Measurements from ENCODE around the gene TCN2. TPM values are rescaled to one million over a fixed set of nuclear protein-coding genes. Genes with fewer than 3 reads are reported as not detected.
"Not testable (repeated sequence)": the region's sequence is repeated elsewhere in the genome, so short reads cannot be mapped to it uniquely, and the experiment has no call there.

TCN2 gene
- total and polyA plus RNA-seq, 2 experiments from 2014 or later: 6.1 to 7.8 TPM

GRCh38 chr22:30591588-30592359 is 15.2 kb upstream of the TCN2 start, which contains the start of gene PES1:
Gene PES1 (minus strand): TSS chr22:30591910. CDS start chr22:30591833, 77 bp downstream.
- Histone ChIP-seq H3K9me3 (ENCODE audit: low read depth) (no peaks in the 10 kb centered on the region), H3K27ac (peak within 1 kb of the TSS; percentile 92), H3K36me3 (peaks cover 17% of the 10 kb centered on the region), H3K27me3 (peaks cover 18% of the 10 kb centered on the region), H3K4me3 (peak within 1 kb of the TSS; percentile 62), H3K4me1 (ENCODE audit: low read depth) (peaks cover 7% of the 10 kb centered on the region)
- peak; percentile 100 for DNase-seq (ENCODE audit: low read depth in 1 of 2, low spot score in 1 of 2)
- TF ChIP-seq CTCF (IDR thresholded peaks at IDR 0.05; ENCODE audit: low read depth, low read length): no peak

DNA sequence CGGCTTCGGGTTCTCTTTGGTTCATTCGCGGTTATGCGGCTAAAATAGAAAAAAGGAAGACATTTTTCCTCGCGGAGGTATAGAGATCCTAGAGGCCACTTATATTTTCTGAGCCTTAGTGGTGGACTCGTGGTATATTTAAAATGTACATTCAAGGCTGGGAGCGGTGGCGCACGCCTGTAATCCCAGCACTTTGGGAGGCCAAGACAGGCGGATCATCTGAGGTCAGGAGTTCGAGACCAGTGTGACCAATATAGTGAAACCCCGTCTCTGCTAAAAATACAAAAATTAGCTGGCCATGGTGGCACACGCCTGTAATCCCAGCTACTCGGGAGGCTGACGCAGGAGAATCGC is 14.6 kb upstream of the TCN2 start:
- H3K4me3 ChIP-seq: peak overlapping the region; percentile 6
- H3K27ac ChIP-seq: not testable (repeated sequence)
- peaks cover 11% of the 10 kb centered on the region for H3K36me3 ChIP-seq

GRCh38 chr22:30596199-30596598 is 10.8 kb upstream of the TCN2 start:
- no peaks in the 10 kb centered on the region for H3K4me1 ChIP-seq (ENCODE audit: low read depth)
- no peaks in the 10 kb centered on the region for H3K36me3 ChIP-seq
- H3K9me3 ChIP-seq (ENCODE audit: low read depth): no peaks in the 10 kb centered on the region
- H3K27me3 ChIP-seq: peaks cover 18% of the 10 kb centered on the region
- DNase-seq (ENCODE audit: low read depth in 1 of 2, low spot score in 1 of 2): no peak
- no peak for TF ChIP-seq CTCF (IDR thresholded peaks at IDR 0.05; ENCODE audit: low read depth, low read length)
- H3K27ac ChIP-seq: no peak overlapping the region
- H3K4me3 ChIP-seq: no peak overlapping the region

More for the DNA sequence above, 14.6 kb upstream of the TCN2 start:
- H3K9me3 ChIP-seq (ENCODE audit: low read depth); DNase-seq (ENCODE audit: low read depth in 1 of 2, low spot score in 1 of 2); H3K4me1 ChIP-seq (ENCODE audit: low read depth): not testable (repeated sequence)
- peaks cover 18% of the 10 kb centered on the region for H3K27me3 ChIP-seq

GRCh38 chr22:30596886-30597285 is 10.1 kb upstream of the TCN2 start:
- DNase-seq (ENCODE audit: low read depth in 1 of 2, low spot score in 1 of 2): no peak
- H3K4me1 ChIP-seq (ENCODE audit: low read depth): no peaks in the 10 kb centered on the region

DNA sequence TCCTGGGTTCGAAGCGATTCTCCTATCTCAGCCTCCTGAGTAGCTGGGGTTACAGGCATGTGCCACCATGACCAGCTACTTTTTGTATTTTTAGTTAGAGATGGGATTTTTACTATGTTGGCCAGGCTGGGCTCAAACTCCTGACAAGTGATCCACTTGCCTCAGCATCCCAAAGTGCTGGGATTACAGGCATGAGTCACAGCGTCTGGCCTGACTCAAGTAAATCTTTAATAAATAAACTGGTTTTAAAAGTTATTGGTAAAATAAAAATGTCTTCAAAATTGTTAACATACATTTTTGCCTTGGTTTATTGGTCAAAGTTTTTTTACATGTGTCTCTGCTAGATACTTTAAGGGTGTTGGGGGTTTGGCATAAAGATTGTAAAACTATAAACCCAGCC is 8.0 kb upstream of the TCN2 start:
- Histone ChIP-seq H3K4me1 (ENCODE audit: low read depth) (no peaks in the 10 kb centered on the region), H3K27me3 (peaks cover 6% of the 10 kb centered on the region), H3K4me3 (no peak overlapping the region), H3K36me3 (no peaks in the 10 kb centered on the region), H3K27ac (no peak overlapping the region), H3K9me3 (ENCODE audit: low read depth) (no peaks in the 10 kb centered on the region)
- no peak for DNase-seq (ENCODE audit: low read depth in 1 of 2, low spot score in 1 of 2)
- TF ChIP-seq CTCF (IDR thresholded peaks at IDR 0.05; ENCODE audit: low read depth, low read length): no peak

More at GRCh38 chr22:30596886-30597285, 10.1 kb upstream of the TCN2 start:
- no peak for TF ChIP-seq CTCF (IDR thresholded peaks at IDR 0.05; ENCODE audit: low read depth, low read length)
- no peak overlapping the region for H3K27ac ChIP-seq
- H3K36me3 ChIP-seq: no peaks in the 10 kb centered on the region
- no peak overlapping the region for H3K4me3 ChIP-seq
- H3K9me3 ChIP-seq (ENCODE audit: low read depth): no peaks in the 10 kb centered on the region
- peaks cover 18% of the 10 kb centered on the region for H3K27me3 ChIP-seq

- Histone ChIP-seq H3K4me1 (ENCODE audit: low read depth) (peaks cover 2% of the 10 kb centered on the region), H3K27me3 (no peaks in the 10 kb centered on the region), H3K9me3 (ENCODE audit: low read depth) (no peaks in the 10 kb centered on the region), H3K27ac (no peak overlapping the region), H3K4me3 (no peak overlapping the region), H3K36me3 (no peaks in the 10 kb centered on the region)
- no peak for TF ChIP-seq CTCF (IDR thresholded peaks at IDR 0.05; ENCODE audit: low read depth, low read length)
- DNase-seq (ENCODE audit: low read depth in 1 of 2, low spot score in 1 of 2): no peak
These were observed 6.1 kb upstream of the TCN2 start for GRCh38 chr22:30600921-30601320.
